ENCODE measurements around the gene SYNGR3.

GRCh38 chr16:2016407-2016922 lies 26.7 kb downstream of the SYNGR3 start:
- no peak for TF ChIP-seq POLR2AphosphoS5 (IDR thresholded peaks at IDR 0.05; ENCODE audit: low read depth, low read length)
- TF ChIP-seq TAF1 (IDR thresholded peaks at IDR 0.05; ENCODE audit: borderline replicate concordance, insufficient read depth, low read length): no peak
- TF ChIP-seq REST (IDR thresholded peaks at IDR 0.05; ENCODE audit: insufficient read depth in 1 of 2, low read depth in 2 of 2, low read length in 2 of 2): no peak
- TF ChIP-seq SIN3A (IDR thresholded peaks at IDR 0.05; ENCODE audit: borderline replicate concordance, insufficient read depth, low read length): no peak

All from PFSK-1 (cell line).